ENCODE data around the gene EVPLL.

EVPLL gene

GRCh38 chr17:18363101-18364049 is 14.2 kb upstream of the EVPLL start, which contains the start of gene SHMT1:
SHMT1 (minus strand) TSS chr17:18363550; CDS start chr17:18355981, 7,569 bp downstream.
- peak within 1 kb of the TSS; percentile 77 for H3K9ac ChIP-seq (ENCODE audit: low read length)
- H4K91ac ChIP-seq (ENCODE audit: low read length) = peak within 1 kb of the TSS; percentile 50
- H3K18ac ChIP-seq (ENCODE audit: low read depth in 1 of 2, low read length in 2 of 2) = peak within 1 kb of the TSS; percentile 73 to 84
- H3K36me3 ChIP-seq (ENCODE audit: control insufficient read depth in 1 of 2, insufficient read depth in 2 of 2, low read depth in 1 of 2, low read length in 2 of 2) = peaks cover 0 to 5% of the 10 kb centered on the region in 2 experiments
- peak within 1 kb of the TSS; percentile 64 for H4K8ac ChIP-seq (ENCODE audit: low read length)
- peak within 1 kb of the TSS; percentile 100 for H3K4me2 ChIP-seq (ENCODE audit: low read length, poor library complexity, severe bottlenecking)
- peak within 1 kb of the TSS; percentile 88 to 99 for H3K4me3 ChIP-seq (ENCODE audit: insufficient read depth in 1 of 2, low read depth in 1 of 2, low read length in 2 of 2)
- peak within 1 kb of the TSS in 1 of 2 experiments; percentile 93 for H3K14ac ChIP-seq (ENCODE audit: low read length in 2 of 2)
- no peak within 1 kb of the TSS for H2BK120ac ChIP-seq (ENCODE audit: low read depth, low read length)
- H3K9me3 ChIP-seq (ENCODE audit: control insufficient read depth, low read length) = no peaks in the 10 kb centered on the region
- peak within 1 kb of the TSS; percentile 98 for H2AFZ ChIP-seq (ENCODE audit: low read depth, low read length)
- H2BK5ac ChIP-seq (ENCODE audit: low read depth, low read length, poor library complexity, severe bottlenecking) = peak within 1 kb of the TSS; percentile 86
- H3K23ac ChIP-seq (ENCODE audit: low read length in 2 of 2) = peak within 1 kb of the TSS in 1 of 2 experiments; percentile 99
- H3K4ac ChIP-seq (ENCODE audit: low read depth in 1 of 2, low read length in 2 of 2) = peak within 1 kb of the TSS in 1 of 2 experiments; percentile 58
- H2AK5ac ChIP-seq (ENCODE audit: low read length, severe bottlenecking) = peak within 1 kb of the TSS; percentile 59
- peak within 1 kb of the TSS in 1 of 2 experiments; percentile 63 for H2BK12ac ChIP-seq (ENCODE audit: low read length in 2 of 2)
- under 1% methylated on average over 70 of the region's 76 CpGs for WGBS
- DNase-seq = peak; percentile 87
- no peaks in the 10 kb centered on the region for H3K27me3 ChIP-seq (ENCODE audit: control insufficient read depth in 1 of 2, insufficient read depth in 1 of 2, low read length in 2 of 2)
- peaks cover 18% of the 10 kb centered on the region for H3K4me1 ChIP-seq (ENCODE audit: control insufficient read depth, insufficient read depth, low read depth, low read length)
- H3K79me1 ChIP-seq (replicated peaks; ENCODE audit: low read length, poor library complexity, severe bottlenecking) = peaks cover 18% of the 10 kb centered on the region
- no peak within 1 kb of the TSS for H2BK15ac ChIP-seq (ENCODE audit: low read depth, poor library complexity, severe bottlenecking)
- peak within 1 kb of the TSS; percentile 80 for H3K27ac ChIP-seq (ENCODE audit: low read length, poor library complexity, severe bottlenecking)

GRCh38 chr17:18364166-18364565 is 13.4 kb upstream of the EVPLL start:
- H3K27ac ChIP-seq (ENCODE audit: low read length, poor library complexity, severe bottlenecking) = no peak overlapping the region
- no peak overlapping the region for H3K4ac ChIP-seq (ENCODE audit: low read depth in 1 of 2, low read length in 2 of 2)
- DNase-seq = no peak
- H3K14ac ChIP-seq (ENCODE audit: low read length in 2 of 2) = no peak overlapping the region
- no peaks in the 10 kb centered on the region for H3K9me3 ChIP-seq (ENCODE audit: control insufficient read depth, low read length)
- no peak overlapping the region for H3K9ac ChIP-seq (ENCODE audit: low read length)
- H3K79me1 ChIP-seq (replicated peaks; ENCODE audit: low read length, poor library complexity, severe bottlenecking) = peaks cover 17% of the 10 kb centered on the region
- H3K23ac ChIP-seq (ENCODE audit: low read length in 2 of 2) = no peak overlapping the region
- no peak overlapping the region for H3K4me2 ChIP-seq (ENCODE audit: low read length, poor library complexity, severe bottlenecking)
- no peak overlapping the region for H2BK15ac ChIP-seq (ENCODE audit: low read depth, poor library complexity, severe bottlenecking)
- 88% methylated on average over 4 of the region's 6 CpGs for WGBS
- H2AFZ ChIP-seq (ENCODE audit: low read depth, low read length) = no peak overlapping the region
- H3K36me3 ChIP-seq (ENCODE audit: control insufficient read depth in 1 of 2, insufficient read depth in 2 of 2, low read depth in 1 of 2, low read length in 2 of 2) = no peaks in the 10 kb centered on the region
- no peak overlapping the region for H2BK12ac ChIP-seq (ENCODE audit: low read length in 2 of 2)
- no peak overlapping the region for H2BK120ac ChIP-seq (ENCODE audit: low read depth, low read length)
- no peak overlapping the region for H2AK5ac ChIP-seq (ENCODE audit: low read length, severe bottlenecking)
- H3K4me3 ChIP-seq (ENCODE audit: insufficient read depth in 1 of 2, low read depth in 1 of 2, low read length in 2 of 2) = no peak overlapping the region
- H3K4me1 ChIP-seq (ENCODE audit: control insufficient read depth, insufficient read depth, low read depth, low read length) = peaks cover 14% of the 10 kb centered on the region
- H2BK5ac ChIP-seq (ENCODE audit: low read depth, low read length, poor library complexity, severe bottlenecking) = no peak overlapping the region
- no peaks in the 10 kb centered on the region for H3K27me3 ChIP-seq (ENCODE audit: control insufficient read depth in 1 of 2, insufficient read depth in 1 of 2, low read length in 2 of 2)
- H4K91ac ChIP-seq (ENCODE audit: low read length) = no peak overlapping the region
- no peak overlapping the region for H3K18ac ChIP-seq (ENCODE audit: low read depth in 1 of 2, low read length in 2 of 2)
- no peak overlapping the region for H4K8ac ChIP-seq (ENCODE audit: low read length)

- Histone ChIP-seq H2AK5ac (ENCODE audit: low read length, severe bottlenecking) (no peak overlapping the region), H3K14ac (ENCODE audit: low read length in 2 of 2) (no peak overlapping the region), H3K27me3 (ENCODE audit: control insufficient read depth in 1 of 2, insufficient read depth in 1 of 2, low read length in 2 of 2) (peaks cover 0 to 12% of the 10 kb centered on the region in 2 experiments), H2BK15ac (ENCODE audit: low read depth, poor library complexity, severe bottlenecking) (no peak overlapping the region), H3K4me2 (ENCODE audit: low read length, poor library complexity, severe bottlenecking) (no peak overlapping the region), H3K27ac (ENCODE audit: low read length, poor library complexity, severe bottlenecking) (no peak overlapping the region), H3K23ac (ENCODE audit: low read length in 2 of 2) (no peak overlapping the region), H4K8ac (ENCODE audit: low read length) (no peak overlapping the region), H2BK12ac (ENCODE audit: low read length in 2 of 2) (no peak overlapping the region), H2AFZ (ENCODE audit: low read depth, low read length) (no peak overlapping the region), H3K9me3 (ENCODE audit: control insufficient read depth, low read length) (no peaks in the 10 kb centered on the region), H2BK120ac (ENCODE audit: low read depth, low read length) (no peak overlapping the region), H2BK5ac (ENCODE audit: low read depth, low read length, poor library complexity, severe bottlenecking) (no peak overlapping the region), H3K9ac (ENCODE audit: low read length) (no peak overlapping the region), H3K18ac (ENCODE audit: low read depth in 1 of 2, low read length in 2 of 2) (no peak overlapping the region), H4K91ac (ENCODE audit: low read length) (no peak overlapping the region), H3K4me1 (ENCODE audit: control insufficient read depth, insufficient read depth, low read depth, low read length) (no peaks in the 10 kb centered on the region), H3K4me3 (ENCODE audit: insufficient read depth in 1 of 2, low read depth in 1 of 2, low read length in 2 of 2) (no peak overlapping the region), H3K4ac (ENCODE audit: low read depth in 1 of 2, low read length in 2 of 2) (no peak overlapping the region), H3K36me3 (ENCODE audit: control insufficient read depth in 1 of 2, insufficient read depth in 2 of 2, low read depth in 1 of 2, low read length in 2 of 2) (no peaks in the 10 kb centered on the region), H3K79me1 (replicated peaks; ENCODE audit: low read length, poor library complexity, severe bottlenecking) (no peaks in the 10 kb centered on the region)
- 89% methylated on average over 7 of the region's 8 CpGs for WGBS
- no peak for DNase-seq
Observed at GRCh38 chr17:18368946-18369345, 8.6 kb upstream of the EVPLL start.

GRCh38 chr17:18370761-18371160 is 6.8 kb upstream of the EVPLL start:
- WGBS = 97% methylated on average over 5 of the region's 5 CpGs

More at GRCh38 chr17:18370761-18371160, 6.8 kb upstream of the EVPLL start:
- DNase-seq = no peak
- Histone ChIP-seq H3K4ac (ENCODE audit: low read depth in 1 of 2, low read length in 2 of 2) (no peak overlapping the region), H2AFZ (ENCODE audit: low read depth, low read length) (no peak overlapping the region), H3K36me3 (ENCODE audit: control insufficient read depth in 1 of 2, insufficient read depth in 2 of 2, low read depth in 1 of 2, low read length in 2 of 2) (no peaks in the 10 kb centered on the region), H3K4me3 (ENCODE audit: insufficient read depth in 1 of 2, low read depth in 1 of 2, low read length in 2 of 2) (no peak overlapping the region), H3K9me3 (ENCODE audit: control insufficient read depth, low read length) (peaks cover 5% of the 10 kb centered on the region), H3K79me1 (replicated peaks; ENCODE audit: low read length, poor library complexity, severe bottlenecking) (no peaks in the 10 kb centered on the region), H3K9ac (ENCODE audit: low read length) (no peak overlapping the region), H2BK12ac (ENCODE audit: low read length in 2 of 2) (no peak overlapping the region), H4K91ac (ENCODE audit: low read length) (no peak overlapping the region), H3K18ac (ENCODE audit: low read depth in 1 of 2, low read length in 2 of 2) (no peak overlapping the region), H2AK5ac (ENCODE audit: low read length, severe bottlenecking) (no peak overlapping the region), H3K23ac (ENCODE audit: low read length in 2 of 2) (no peak overlapping the region), H4K8ac (ENCODE audit: low read length) (no peak overlapping the region), H2BK5ac (ENCODE audit: low read depth, low read length, poor library complexity, severe bottlenecking) (no peak overlapping the region), H3K27ac (ENCODE audit: low read length, poor library complexity, severe bottlenecking) (no peak overlapping the region), H3K4me1 (ENCODE audit: control insufficient read depth, insufficient read depth, low read depth, low read length) (no peaks in the 10 kb centered on the region), H3K4me2 (ENCODE audit: low read length, poor library complexity, severe bottlenecking) (no peak overlapping the region), H3K27me3 (ENCODE audit: control insufficient read depth in 1 of 2, insufficient read depth in 1 of 2, low read length in 2 of 2) (peaks cover 0 to 12% of the 10 kb centered on the region in 2 experiments), H2BK15ac (ENCODE audit: low read depth, poor library complexity, severe bottlenecking) (no peak overlapping the region), H2BK120ac (ENCODE audit: low read depth, low read length) (no peak overlapping the region), H3K14ac (ENCODE audit: low read length in 2 of 2) (no peak overlapping the region)

All from mesenchymal stem cell (in vitro differentiated cells and primary cell).